HT-29 (cell line): ENCODE data around the gene MPPED1. TPM values are rescaled to one million over a fixed set of nuclear protein-coding genes. Genes with fewer than 3 reads are reported as not detected.

Experiments
- DNase-seq: peaks from one replicate; pipeline ENCODE4 v3.0.0-alpha.2; 2015; ENCODE audit warnings: low spot score
- total RNA-seq: library from RNA; depleted of rRNA; stranded (reverse); fragments of >200 nt; shearing (Covaris generic); gene quantifications from 2 replicates; pipeline ENCODE4 v1.2.3, GENCODE V29; 2014

Gene MPPED1
- total RNA-seq, 1 experiment from 2014 or later: not detected

DNA sequence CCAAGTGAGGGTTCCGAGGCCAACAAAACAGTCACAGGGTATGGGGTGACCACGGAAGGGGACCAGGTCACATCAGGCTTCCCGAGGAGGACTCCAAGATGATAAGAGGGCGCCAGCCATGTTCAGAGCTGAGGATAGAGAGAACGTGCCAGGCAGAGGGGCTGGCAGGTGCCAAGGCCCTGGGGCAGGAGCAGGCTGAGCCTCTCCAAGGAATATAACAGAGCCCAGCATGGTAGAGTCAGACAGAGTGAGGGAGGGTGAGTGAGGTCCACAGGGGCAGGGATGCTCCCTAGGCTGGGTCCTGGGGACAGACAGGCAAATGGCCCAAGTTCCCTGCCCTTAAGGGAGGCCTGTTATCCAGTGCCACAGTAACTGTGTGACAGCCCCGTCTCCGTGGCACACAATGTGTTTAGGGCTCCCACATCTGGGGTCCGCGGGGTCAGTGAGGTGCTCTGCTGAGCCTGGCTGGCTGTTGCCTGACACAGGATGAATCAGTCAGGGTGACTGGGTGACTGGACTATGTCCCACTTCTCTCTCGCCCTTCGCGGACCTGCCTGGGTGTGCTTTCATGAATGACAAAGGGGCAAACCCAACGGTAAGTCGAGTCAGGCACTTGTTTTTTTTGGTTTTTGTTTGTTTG is 105.3 kb downstream of the MPPED1 start:
- DNase-seq: no peak

DNA sequence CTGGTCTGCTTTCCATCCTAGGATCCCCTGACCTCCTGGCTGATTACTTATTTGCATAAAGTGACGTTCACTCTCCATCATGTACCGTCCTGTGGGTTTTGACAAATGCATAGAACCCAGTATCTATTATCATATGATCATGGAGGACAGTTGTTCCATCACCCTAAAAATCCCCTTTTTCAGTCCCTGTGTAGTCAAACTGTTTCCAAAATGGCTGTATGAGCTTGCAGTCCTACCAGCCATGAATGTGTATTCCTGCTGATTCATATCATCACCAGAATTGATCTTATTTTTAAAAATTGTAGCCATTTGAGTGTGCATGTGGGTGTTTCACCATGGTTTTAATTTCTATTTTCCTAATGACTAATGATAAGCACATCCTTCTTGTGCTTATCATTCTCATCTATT is 108.8 kb downstream of the MPPED1 start:
- DNase-seq: no peak

DNA sequence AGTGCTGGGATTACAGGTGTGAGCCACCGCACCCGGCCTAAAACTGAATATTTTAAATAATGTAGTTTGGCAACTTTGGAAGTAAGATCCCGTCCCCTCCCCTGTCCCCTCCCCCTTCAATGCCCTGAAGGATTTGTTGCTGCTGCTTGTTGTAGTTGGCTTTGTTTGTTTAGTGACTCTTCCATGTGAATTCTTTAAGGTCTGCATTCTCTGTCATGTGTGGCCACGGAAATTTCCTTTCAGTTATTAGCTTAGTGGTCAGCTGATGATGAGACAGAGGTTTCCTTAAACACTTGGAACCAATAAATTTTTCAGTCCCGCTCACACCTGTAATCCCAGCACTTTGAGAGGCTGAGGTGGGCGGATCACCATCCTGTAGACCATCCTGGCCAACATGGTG is 109.9 kb downstream of the MPPED1 start:
- DNase-seq: no peak

DNA sequence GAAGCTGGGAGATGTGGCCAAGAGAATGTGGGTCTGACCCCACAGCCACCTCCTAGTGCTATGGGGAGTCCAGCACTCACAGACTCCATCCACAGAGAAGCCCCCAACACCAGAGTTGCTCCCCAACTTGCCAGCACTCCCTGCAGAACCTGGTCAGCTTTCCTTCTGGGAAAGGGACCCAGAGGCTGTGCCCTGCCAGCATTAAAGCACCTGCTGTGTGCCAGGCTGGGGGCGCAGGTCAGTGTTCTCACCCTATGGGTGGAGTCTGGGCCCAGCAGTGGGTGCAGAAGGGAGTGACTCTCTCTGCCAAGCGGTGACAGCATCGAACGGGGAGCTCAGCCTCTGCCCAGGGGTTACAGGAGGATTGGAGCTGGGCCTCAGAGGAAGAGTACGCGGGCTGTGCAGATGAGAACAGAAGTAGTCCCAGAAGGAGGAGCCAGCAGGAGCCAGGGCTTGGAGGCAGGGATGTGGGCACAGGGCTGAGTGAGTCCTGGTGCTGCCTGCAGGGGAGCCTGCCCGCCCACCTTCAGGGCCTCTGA is 114.4 kb downstream of the MPPED1 start:
- no peak for DNase-seq

DNA sequence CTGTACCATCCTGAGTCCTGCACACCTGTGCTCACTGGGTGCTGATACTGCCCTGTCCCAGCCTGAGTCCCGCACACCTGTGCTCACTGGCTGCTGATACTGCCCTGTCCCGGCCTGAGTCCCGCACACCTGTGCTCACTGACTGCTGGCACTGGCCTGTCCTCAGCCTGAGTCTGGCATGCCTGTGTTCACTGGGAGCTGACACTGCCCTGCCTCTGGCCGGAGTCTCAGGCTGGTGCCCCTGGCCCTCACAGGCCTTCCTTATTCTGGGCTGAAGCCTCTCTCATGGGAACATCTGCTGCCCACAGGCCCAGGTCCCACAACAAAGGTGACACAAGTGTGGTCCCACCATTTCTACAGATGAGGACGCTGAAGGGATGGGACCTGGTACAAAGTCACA is 115.1 kb downstream of the MPPED1 start:
- no peak for DNase-seq

DNA sequence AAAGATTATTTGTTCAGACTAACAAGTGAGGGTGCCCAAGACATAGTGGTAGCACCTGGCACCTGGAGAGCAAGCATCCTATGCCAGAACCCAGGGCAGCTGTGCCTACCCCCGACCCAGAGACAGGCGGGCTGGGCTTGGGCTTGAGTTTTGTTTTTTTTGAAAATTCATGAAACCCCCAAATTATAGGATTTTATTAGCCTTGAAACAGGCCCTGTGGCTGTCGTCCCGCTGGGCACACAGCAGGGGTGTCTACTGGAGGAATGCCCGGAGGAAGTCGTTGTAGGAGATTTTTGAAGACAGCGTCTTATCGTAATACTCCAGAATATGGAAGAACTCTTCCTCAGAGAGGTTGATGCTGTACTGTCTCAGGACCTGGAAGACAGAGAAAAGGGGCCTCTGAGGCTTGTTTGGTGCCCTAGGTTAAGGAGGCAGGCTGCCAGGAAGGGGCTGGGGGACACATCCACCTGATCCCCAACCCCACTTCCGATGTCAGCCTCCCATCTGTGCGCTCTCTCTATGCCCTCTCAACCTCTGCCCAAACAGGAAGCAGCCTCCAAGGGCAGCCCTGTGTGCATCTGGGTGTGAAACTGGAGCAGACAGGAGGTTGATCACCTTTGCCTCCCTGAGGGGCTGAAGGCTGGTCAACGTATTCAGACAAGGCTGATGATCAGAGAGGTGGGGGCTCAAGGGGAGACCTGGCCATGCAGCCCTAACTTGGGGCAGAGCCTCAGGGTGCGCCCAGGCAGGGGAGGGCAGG is 117.0 kb downstream of the MPPED1 start:
- no peak for DNase-seq

DNA sequence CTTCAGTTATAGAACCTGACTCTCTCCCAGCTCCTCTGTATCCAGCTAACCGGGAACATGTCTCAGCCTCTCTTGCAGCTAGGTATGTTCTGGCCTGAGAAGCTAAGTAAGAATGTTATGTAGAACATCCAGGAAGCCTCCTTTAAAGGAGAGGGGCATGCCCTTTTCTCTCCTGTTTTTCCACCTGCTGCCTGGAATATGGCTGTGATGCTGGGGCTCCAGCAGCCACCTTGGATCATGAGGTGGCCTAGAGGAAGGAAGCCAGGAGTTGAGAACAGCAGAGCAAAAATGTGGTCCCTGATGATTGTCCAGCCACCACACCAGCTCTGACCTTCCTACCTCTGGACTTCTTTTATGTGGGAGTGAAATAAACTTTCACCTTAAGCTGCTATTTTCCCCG is 117.6 kb downstream of the MPPED1 start:
- no peak for DNase-seq

DNA sequence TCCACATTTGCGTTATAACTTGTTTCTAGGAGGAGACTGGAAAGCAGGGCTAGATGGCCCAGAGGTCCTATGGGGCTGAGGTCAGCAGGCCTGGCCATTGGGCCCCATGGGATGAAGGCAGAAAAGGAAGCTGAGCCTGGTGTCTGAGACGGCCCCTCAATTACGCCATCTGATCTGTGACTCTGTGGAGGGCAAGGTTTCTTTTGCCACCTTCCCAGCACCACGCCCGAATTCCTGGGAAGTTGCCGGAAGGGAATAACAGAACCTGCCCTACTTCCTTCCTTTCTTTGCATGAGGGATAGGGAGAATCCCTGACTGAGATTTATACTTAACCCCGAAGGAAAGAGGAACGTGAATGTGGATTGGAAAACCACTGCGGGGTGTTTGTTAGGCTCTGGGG is 118.1 kb downstream of the MPPED1 start:
- DNase-seq: no peak

DNA sequence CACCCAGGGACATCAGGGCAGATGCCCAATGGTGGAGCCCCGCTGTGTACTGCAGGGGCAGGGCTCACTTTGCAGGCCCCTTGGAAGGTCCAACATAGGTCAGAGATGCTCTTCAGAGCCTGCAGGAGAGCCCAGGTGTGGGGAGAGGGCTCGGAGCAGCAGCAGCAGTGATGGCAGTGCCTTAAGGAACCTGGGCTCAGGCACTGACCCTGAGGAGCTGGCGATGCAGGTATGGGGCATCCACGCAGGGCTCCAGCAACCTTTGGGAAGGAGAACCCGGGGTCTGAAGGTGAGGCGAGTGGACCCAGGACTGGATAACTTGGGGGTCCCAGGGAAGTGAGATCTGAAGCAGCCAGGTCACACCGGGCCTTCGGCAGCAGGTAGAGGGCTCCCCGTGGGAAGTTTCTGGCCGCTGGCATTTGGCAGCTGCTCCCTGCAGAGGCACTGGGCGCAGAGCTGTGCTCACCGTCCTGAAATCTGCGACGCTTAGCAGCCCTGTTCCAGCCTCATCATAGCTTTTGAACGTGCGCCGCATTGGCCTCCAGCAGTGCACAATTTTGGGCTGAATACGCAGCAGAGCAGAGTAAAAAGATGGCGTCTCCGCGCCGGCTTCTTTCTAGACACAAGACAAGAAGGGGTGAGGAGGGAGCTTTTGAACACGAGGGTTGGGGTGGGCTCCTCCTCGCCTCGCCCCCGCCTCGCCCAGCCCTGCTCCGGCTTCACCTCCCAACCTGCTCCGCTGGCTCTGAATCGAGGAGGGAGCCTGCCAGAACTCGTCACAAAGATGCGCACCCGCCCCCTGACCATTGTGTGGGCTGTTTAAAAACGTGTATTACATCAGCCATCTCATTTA is 118.8 kb downstream of the MPPED1 start:
- DNase-seq: no peak

DNA sequence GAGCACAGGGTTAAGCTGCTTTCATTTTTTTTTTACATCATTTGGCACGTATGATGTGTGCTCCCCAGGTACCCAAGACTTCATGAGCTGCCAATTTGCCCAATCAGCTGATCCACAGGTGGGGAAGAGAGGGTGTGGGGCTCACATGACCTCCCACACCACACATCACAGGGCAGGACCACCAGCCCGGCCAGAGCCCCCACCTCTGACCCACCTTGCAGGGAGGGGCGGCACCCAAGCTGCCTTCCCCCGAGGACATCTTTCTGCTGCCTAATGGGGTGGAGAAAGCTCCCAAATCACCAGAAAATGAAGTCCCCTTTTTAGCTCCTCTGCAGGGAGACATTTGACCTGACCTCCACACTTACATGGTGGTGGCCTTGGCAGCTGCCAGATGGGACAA is 119.8 kb downstream of the MPPED1 start:
- no peak for DNase-seq

DNA sequence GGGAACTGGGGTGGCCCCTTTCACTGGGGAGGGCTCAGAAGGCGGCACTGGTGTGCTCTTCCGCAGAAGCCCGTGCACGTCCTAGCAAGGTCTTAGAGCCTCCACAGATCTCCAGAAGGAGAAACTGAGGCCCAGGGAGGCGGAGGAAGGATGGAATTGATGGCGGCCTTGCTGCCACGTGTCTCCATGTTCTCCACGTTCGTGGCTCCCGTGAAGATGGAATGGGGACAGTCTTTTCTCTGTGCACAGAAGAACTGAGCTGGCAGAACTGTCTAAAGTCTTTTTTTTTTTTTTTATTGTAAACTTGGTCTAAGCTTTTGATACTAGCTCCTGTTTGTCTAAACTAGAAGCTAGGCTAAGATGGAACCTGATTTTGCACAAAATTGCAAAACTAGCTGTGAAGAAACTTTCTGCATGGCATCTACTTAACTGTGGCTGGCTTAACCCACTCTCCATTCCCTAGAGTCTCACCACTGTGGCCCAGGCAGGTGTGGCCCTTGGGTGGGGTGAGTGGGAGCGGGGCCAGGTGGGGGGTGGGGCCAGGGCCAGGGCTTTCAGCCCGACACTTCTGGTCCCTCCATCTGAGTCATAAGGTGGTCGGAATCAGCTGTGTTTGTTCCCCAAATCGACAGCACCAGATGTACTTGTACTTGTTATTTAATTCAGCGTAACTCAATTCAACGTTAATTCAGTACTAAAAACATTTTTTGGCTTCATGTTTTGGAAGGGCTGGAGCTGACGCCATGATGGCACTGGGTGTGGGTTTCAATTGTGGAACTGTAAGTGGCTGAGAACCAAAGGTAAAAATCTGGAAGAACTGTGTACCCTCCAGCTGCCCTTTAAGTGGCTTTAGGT is 120.7 kb downstream of the MPPED1 start:
- DNase-seq: no peak

DNA sequence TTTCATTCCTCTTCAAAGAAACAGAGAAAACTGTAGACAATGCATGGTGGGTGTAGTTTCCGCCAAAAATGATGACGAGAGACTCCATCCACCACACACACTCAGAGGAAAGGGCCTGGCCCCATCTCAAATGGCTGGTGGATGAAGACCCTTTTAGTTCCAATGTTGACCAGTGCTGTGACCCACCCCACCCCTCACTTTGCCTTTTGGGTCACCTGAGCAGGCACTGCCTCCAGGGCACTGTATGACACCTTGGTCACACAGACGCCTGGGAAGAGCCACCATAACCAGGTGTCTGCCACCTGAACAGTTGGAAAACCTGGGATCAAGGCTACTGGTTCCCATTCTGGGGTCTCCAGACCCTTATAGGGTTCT is 121.3 kb downstream of the MPPED1 start:
- no peak for DNase-seq

DNA sequence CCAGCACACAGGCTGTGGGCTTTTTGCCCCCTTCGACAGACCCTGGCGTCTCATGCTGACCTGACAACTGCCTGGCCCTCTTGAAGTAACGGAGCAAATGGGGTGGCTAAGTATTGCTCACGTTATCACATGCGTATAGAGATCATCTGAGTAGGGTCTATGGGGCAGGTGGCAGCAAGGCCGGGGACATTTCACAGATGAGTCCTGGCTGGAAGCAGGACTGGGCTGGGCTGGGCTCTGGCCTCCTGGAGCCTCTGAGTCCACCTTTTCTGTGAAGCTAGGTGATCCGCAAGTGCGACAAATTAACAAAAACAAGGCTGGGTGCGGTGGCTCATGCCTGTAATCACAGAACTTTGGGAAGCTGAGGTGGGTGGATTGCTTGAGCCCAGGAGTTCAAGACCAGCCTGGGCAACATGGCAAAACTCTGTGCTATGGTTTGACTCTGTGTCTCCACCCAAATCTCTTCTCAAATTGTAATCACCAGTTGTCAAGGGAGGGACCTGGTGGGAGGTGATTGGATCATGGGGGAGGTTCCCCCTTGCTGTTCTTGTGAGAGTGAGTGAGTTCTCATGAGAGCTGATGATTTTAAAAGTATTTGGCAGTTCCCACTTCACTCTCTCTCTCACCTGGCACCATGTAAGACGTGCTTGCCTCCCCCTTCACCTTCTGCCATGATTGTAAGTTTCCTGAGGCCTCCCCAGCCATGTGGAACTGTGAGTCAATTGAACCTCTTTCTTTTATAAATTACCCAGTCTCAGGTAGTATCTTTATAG is 122.0 kb downstream of the MPPED1 start:
- DNase-seq: no peak

DNA sequence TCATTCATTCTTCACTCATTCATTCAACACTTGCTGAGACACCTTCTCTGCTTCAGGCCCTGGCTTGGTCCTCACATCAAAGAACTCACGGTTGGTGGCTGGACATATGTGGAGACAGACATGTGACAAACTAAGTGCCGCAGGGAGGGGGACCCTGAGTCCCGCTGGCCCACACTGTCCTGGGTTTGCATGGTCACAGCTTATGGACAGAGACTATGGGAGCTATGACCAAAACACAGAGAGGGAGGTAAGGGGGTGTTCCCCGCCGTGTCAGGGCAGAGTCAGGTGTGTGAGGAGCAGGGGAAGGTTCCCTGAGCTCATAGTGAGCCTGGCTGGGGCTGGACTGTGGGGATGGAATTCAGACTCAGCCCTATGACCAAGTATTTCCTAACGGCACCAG is 123.1 kb downstream of the MPPED1 start:
- no peak for DNase-seq

DNA sequence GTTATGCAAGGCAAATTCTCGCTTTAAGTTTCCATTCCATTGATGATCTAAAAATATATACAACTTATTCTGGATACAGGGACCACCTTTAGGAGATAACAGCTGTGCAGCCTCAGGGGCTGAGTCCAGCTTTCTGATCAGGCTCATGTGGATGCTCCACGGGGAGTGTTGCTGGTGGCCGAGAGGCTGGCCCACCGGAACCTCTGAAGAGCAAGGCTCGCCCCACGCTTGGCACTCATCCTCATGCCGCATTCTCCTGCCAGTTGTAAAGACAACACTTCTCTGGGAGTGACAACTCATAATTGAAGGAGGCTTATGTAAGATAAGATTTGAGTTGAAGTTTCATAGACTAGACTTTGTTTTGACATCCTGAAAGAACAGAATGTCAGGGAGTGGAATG is 123.5 kb downstream of the MPPED1 start:
- no peak for DNase-seq

DNA sequence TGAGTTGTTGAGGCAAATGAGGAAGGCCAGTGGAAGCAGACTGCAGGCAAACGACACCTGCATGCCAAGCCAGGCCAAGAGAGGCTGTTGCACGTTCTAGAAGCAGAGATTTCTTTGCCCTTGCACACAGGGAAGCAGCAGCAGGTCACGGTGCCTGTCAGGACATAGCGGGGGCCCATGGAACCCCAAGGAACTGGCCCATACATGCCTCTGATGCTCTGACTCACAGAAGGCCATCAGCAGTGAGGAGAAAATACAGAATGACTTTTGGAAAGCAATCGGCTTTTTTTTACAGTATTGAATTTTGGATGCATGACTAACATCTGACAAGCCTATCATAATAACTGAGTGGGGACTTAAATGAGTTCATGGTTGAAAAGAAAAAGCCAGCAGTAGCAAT is 123.9 kb downstream of the MPPED1 start:
- no peak for DNase-seq

DNA sequence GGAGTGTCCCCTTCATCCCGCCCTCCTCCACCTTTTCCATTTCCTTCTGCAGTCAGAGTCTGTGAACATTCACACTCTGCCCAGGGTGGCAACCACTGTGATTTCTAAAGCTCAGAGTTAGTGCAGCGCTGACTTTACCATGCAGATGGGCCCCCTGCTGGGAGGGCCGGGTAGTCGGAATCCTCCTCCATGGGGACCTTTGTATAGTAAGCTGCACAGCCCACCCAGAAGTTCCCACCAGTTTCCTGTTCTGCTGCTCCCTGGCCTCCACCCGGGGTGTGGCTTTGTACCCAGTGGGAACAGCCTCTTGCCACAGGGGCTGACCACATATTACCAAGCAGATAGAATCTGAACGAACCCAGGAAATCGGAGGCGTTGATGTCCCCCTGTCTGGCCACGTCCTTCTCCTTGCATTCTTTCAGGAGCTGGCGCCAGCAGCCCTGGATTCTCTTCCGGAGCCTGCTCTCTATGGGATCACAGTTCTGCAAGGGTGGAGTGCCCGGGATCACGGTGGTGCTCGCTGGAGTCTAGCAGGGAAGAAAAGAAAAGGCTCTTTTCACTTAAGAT is 125.3 kb downstream of the MPPED1 start:
- peak; percentile 33 for DNase-seq

DNA sequence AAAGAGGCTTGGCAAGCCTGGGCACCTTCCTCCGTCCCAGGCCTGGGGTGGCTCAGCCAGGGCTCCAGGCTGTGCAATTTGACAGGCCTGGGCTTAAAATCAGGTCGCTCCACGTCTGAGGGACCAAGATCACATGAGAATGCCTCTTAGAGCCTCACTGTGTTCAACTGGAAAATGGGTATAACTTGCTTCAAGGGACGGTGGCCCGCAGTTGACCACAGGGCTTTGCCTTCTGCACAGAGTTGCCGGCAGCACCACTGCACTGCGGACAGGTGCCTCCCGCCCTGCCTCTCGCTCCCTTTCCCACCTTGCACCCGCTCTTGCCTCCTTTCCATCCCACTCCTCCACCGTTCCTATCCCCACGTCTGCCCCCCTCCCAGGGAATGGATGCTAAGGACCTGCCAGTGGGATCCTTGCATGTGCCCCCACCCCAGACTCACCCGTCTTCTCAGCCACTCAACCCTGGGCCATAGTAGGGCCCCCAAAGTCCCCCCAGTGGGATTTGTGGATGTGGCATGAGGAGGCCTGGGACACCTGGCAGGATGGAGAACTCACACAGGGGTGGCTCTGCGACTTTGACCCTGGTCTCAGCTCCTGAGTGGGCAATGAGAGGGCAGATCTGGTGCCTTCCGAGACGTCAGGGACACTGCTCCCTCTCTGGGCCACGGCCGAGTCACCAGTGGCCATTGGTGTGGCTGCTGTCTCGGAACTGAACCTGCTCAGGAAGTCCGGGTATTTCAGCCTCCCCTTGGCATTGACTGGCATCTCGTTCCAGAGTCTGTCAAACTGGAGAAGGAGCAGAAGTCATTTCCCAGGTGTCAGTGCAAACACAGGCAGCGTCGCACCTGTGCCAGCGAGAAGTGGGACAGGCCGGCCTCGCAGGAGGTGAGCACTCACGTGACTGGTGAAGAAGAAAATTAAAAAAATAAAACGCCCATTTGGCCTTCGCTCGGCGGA is 128.0 kb downstream of the MPPED1 start:
- no peak for DNase-seq

DNA sequence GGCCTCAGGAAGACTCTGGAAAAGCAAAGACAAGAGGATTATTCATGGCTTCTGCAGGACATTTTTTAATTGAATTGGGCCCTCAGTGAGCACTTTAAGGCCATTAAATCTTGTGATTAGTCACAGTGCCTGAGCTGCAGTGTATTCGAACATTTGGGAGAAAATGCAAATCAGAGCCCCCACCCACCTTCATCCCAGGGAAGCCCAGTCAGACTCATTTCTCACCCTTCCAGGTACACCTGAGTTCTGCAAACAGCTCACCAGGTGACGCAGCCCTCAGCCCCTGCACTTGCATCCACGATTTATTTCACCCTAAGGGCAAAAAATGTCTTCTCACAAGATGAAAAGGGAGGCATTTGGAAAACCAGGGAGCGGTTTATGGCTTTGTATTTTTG is 128.7 kb downstream of the MPPED1 start:
- no peak for DNase-seq
